ENCODE results near the gene SPEG. TPM values are rescaled to one million over a fixed set of nuclear protein-coding genes. Genes with fewer than 3 reads are reported as not detected.

Gene SPEG
- polyA plus RNA-seq, 3 donors = not detected

GRCh38 chr2:219545295-219545942 is 110.8 kb downstream of the SPEG start:
- no peak overlapping the region for H3K4me2 ChIP-seq (replicated peaks; ENCODE audit: extremely low read depth, low read length, poor library complexity, severe bottlenecking)
- Mint-ChIP-seq H3K36me3 (peaks cover 0 to 6% of the 10 kb centered on the region in 2 donors), H3K4me3 (peak overlapping the region in 1 of 2 donors; percentile 17), H3K9me3 (peaks cover 0 to 14% (median 2%) of the 10 kb centered on the region in 7 donors), H3K27me3 (ENCODE audit: low read depth in 3 of 3) (peaks cover 37 to 78% (median 49%) of the 10 kb centered on the region in 3 donors), H3K4me1 (peaks cover 9% of the 10 kb centered on the region), H3K27ac (peak overlapping the region in 1 of 7 donors; percentile 20)
- no peaks in the 10 kb centered on the region for H3K36me3 ChIP-seq (replicated peaks in 1 of 2; ENCODE audit: control insufficient read depth in 1 of 2, insufficient read depth in 2 of 2, low read length in 2 of 2)
- H3K9me3 ChIP-seq (replicated peaks in 1 of 2; ENCODE audit: control insufficient read depth in 1 of 2, insufficient read depth in 1 of 2, low read length in 2 of 2) = no peaks in the 10 kb centered on the region
- intact Hi-C loops (cut with micrococcal nuclease) = no loop called here
- peaks cover 21 to 27% of the 10 kb centered on the region in 2 donors for H3K4me1 ChIP-seq (ENCODE audit: control insufficient read depth in 1 of 2, insufficient read depth in 2 of 2, low read length in 2 of 2)
- H4K20me1 ChIP-seq (ENCODE audit: insufficient read depth, low read length) = no peaks in the 10 kb centered on the region
- no peaks in the 10 kb centered on the region for H3K79me2 ChIP-seq (ENCODE audit: insufficient read depth, low read length)
- no peak for DNase-seq
- H2AFZ ChIP-seq (ENCODE audit: insufficient read depth, low read depth, low read length, poor library complexity, severe bottlenecking) = no peak overlapping the region
- TF ChIP-seq, protein P1, sequence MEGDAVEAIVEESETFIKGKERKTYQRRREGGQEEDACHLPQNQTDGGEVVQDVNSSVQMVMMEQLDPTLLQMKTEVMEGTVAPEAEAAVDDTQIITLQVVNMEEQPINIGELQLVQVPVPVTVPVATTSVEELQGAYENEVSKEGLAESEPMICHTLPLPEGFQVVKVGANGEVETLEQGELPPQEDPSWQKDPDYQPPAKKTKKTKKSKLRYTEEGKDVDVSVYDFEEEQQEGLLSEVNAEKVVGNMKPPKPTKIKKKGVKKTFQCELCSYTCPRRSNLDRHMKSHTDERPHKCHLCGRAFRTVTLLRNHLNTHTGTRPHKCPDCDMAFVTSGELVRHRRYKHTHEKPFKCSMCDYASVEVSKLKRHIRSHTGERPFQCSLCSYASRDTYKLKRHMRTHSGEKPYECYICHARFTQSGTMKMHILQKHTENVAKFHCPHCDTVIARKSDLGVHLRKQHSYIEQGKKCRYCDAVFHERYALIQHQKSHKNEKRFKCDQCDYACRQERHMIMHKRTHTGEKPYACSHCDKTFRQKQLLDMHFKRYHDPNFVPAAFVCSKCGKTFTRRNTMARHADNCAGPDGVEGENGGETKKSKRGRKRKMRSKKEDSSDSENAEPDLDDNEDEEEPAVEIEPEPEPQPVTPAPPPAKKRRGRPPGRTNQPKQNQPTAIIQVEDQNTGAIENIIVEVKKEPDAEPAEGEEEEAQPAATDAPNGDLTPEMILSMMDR (IDR thresholded peaks at IDR 0.05) = no peak
- peaks cover 24 to 60% of the 10 kb centered on the region in 2 donors for H3K27me3 ChIP-seq (ENCODE audit: control insufficient read depth in 2 of 2, insufficient read depth in 2 of 2, low read length in 2 of 2)
- H3K4me3 ChIP-seq (replicated peaks in 1 of 3; ENCODE audit: low read depth in 2 of 3, low read length in 3 of 3) = no peak overlapping the region
- H3K9ac ChIP-seq (ENCODE audit: insufficient read depth, low read length, poor library complexity, severe bottlenecking) = no peak overlapping the region
- no peak overlapping the region for H3K27ac ChIP-seq (ENCODE audit: low read depth in 1 of 2, low read length in 2 of 2)
- 86% methylated on average over 2 of the region's 3 CpGs for WGBS (ENCODE audit: insufficient coverage)

- WGBS (ENCODE audit: insufficient coverage) = 86% methylated on average over 4 of the region's 4 CpGs
- Histone ChIP-seq H2AFZ (ENCODE audit: insufficient read depth, low read depth, low read length, poor library complexity, severe bottlenecking) (no peak overlapping the region), H3K9me3 (replicated peaks in 1 of 2; ENCODE audit: control insufficient read depth in 1 of 2, insufficient read depth in 1 of 2, low read length in 2 of 2) (no peaks in the 10 kb centered on the region), H4K20me1 (ENCODE audit: insufficient read depth, low read length) (no peaks in the 10 kb centered on the region), H3K27ac (ENCODE audit: low read depth in 1 of 2, low read length in 2 of 2) (no peak overlapping the region), H3K4me3 (replicated peaks in 1 of 3; ENCODE audit: low read depth in 2 of 3, low read length in 3 of 3) (no peak overlapping the region), H3K36me3 (replicated peaks in 1 of 2; ENCODE audit: control insufficient read depth in 1 of 2, insufficient read depth in 2 of 2, low read length in 2 of 2) (no peaks in the 10 kb centered on the region), H3K9ac (ENCODE audit: insufficient read depth, low read length, poor library complexity, severe bottlenecking) (no peak overlapping the region), H3K4me2 (replicated peaks; ENCODE audit: extremely low read depth, low read length, poor library complexity, severe bottlenecking) (no peak overlapping the region), H3K79me2 (ENCODE audit: insufficient read depth, low read length) (no peaks in the 10 kb centered on the region), H3K27me3 (ENCODE audit: control insufficient read depth in 2 of 2, insufficient read depth in 2 of 2, low read length in 2 of 2) (peaks cover 24 to 62% of the 10 kb centered on the region in 2 donors), H3K4me1 (ENCODE audit: control insufficient read depth in 1 of 2, insufficient read depth in 2 of 2, low read length in 2 of 2) (peaks cover 21 to 27% of the 10 kb centered on the region in 2 donors)
- Mint-ChIP-seq H3K27ac (peak overlapping the region in 1 of 7 donors; percentile 26), H3K27me3 (ENCODE audit: low read depth in 3 of 3) (peaks cover 40 to 81% (median 50%) of the 10 kb centered on the region in 3 donors), H3K9me3 (peaks cover 0 to 15% (median 2%) of the 10 kb centered on the region in 7 donors), H3K36me3 (peaks cover 2 to 6% of the 10 kb centered on the region in 2 donors), H3K4me3 (peak overlapping the region in 1 of 2 donors; percentile 31), H3K4me1 (peaks cover 11% of the 10 kb centered on the region)
- no peak for DNase-seq
- intact Hi-C loops (cut with micrococcal nuclease) = no loop called here
- TF ChIP-seq, protein P1 (IDR thresholded peaks at IDR 0.05) = no peak
These were observed 111.3 kb downstream of the SPEG start for GRCh38 chr2:219545943-219546352.
